Karpas-422 (cell line): ENCODE data around the gene ICAM3. TPM values are rescaled to one million over a fixed set of nuclear protein-coding genes. Genes with fewer than 3 reads are reported as not detected.

Experiments
- DNase-seq: peaks from one replicate; pipeline ENCODE4 v3.0.0-alpha.2; 2015
- H2AFZ ChIP-seq: fragments of 200-600 bp; sonication (generic); 2 replicates; pipeline ENCODE4 v1.6.1; 2014; ENCODE audit warnings: antibody characterized with exemption, low read length, mixed read lengths
- H3K27ac ChIP-seq: fragments of 200-600 bp; sonication (generic); 2 replicates; pipeline ENCODE4 v1.5.1; 2014; ENCODE audit warnings: mild to moderate bottlenecking, low read length, moderate library complexity
- H3K27me3 ChIP-seq: fragments of 200-600 bp; sonication (generic); 2 replicates; pipeline ENCODE4 v1.6.1; 2014; ENCODE audit warnings: low read length, mixed read lengths
- H3K36me3 ChIP-seq: fragments of 200-600 bp; sonication (generic); 2 replicates; pipeline ENCODE4 v1.6.1; 2014; ENCODE audit warnings: low read length, mixed read lengths; ENCODE audit not compliant: insufficient read depth
- H3K4me1 ChIP-seq: fragments of 200-600 bp; sonication (generic); 2 replicates; pipeline ENCODE4 v1.6.1; 2014; ENCODE audit warnings: mild to moderate bottlenecking, low read length, mixed read lengths
- H3K4me2 ChIP-seq: fragments of 200-600 bp; sonication (generic); 2 replicates; pipeline ENCODE4 v1.6.1; 2014; ENCODE audit warnings: low read length, low read depth, mild to moderate bottlenecking; ENCODE audit not compliant: poor library complexity, severe bottlenecking
- H3K4me3 ChIP-seq: fragments of 200-600 bp; sonication (generic); 2 replicates; pipeline ENCODE4 v1.5.1; 2014; ENCODE audit warnings: mild to moderate bottlenecking, antibody characterized with exemption, low read length, mixed read lengths
- H3K79me2 ChIP-seq: fragments of 200-600 bp; sonication (generic); 2 replicates; pipeline ENCODE4 v1.6.1; 2014; ENCODE audit warnings: mild to moderate bottlenecking, low read length, mixed read lengths
- H3K9ac ChIP-seq: fragments of 200-600 bp; sonication (generic); 2 replicates; pipeline ENCODE4 v1.6.0; 2014; ENCODE audit warnings: low read length
- H3K9me2 ChIP-seq: fragments of 200-600 bp; sonication (generic), shearing (Covaris generic); replicated peaks from 2 replicates; pipeline ENCODE4 v1.6.0; 2014; ENCODE audit warnings: mild to moderate bottlenecking, low read length, moderate library complexity; ENCODE audit not compliant: insufficient read depth
- H3K9me3 ChIP-seq: fragments of 300-700, 200-600 bp; sonication (generic); 2 replicates; pipeline ENCODE4 v1.6.1; 2014; ENCODE audit warnings: low read length, mixed read lengths
- H4K20me1 ChIP-seq: fragments of 200-600 bp; sonication (generic); 2 replicates; pipeline ENCODE4 v1.6.1; 2014; ENCODE audit warnings: mild to moderate bottlenecking, antibody characterized with exemption, low read length, low read depth; ENCODE audit not compliant: insufficient read depth
- total RNA-seq: library from RNA; depleted of rRNA; stranded (reverse); fragments of >200 nt; shearing (Covaris generic); gene quantifications from 2 replicates; pipeline ENCODE4 v1.2.3, GENCODE V29; 2014; ENCODE audit warnings: low replicate concordance

ICAM3 gene
- total RNA-seq, 1 experiment from 2014 or later = 92.1 TPM

DNA sequence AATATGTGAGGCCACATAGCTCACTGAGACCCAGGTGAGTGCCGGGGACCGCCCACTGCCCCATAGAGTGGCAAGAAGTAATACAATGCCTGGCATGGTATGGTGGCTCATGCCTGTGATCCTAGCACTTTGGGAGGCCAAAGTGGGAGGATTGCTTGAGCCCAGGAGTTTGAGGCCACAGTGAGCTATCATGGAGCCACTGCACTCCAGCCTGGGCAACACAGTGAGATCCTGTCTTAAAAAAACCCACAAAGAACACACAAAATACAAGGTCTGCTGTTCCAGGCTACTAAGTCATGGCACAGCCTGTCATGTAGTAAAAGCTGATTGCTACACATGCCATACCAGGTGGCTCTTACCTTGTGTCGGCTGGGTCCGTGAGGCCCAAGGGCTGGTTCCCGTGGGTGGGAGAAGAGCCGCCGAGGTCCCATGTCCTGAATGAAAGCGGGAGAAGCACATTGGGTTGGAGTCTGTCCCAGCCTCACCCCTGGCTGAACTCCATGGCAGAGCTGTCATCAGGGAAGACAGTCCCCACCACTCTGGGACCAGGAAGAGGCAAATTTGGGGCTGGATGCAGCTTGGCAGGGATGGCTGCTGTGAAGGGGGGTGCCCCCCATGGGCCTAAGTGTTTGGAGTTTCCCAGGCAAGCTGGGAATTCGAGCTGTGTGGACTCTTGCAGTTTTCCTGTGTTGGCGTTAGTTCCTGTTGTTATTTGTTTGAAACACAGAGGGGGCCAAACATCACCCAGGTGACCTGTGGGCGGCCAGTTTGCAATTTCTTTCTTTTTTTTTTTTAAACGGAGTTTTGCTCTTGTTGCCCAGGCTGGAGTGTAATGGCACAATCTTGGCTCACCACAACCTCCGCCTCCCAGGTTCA lies 20.4 kb downstream of the ICAM3 start:
- DNase-seq = no peak
- Histone ChIP-seq H4K20me1 (no peaks in the 10 kb centered on the region), H3K9me2 (no peaks in the 10 kb centered on the region), H3K79me2 (peaks cover 12% of the 10 kb centered on the region), H3K9me3 (no peaks in the 10 kb centered on the region), H3K27me3 (no peaks in the 10 kb centered on the region), H3K4me2 (no peak overlapping the region), H3K27ac (no peak overlapping the region), H3K4me3 (no peak overlapping the region), H3K4me1 (peaks cover 16% of the 10 kb centered on the region), H3K36me3 (peaks cover 6% of the 10 kb centered on the region), H3K9ac (no peak overlapping the region), H2AFZ (no peak overlapping the region)

DNA sequence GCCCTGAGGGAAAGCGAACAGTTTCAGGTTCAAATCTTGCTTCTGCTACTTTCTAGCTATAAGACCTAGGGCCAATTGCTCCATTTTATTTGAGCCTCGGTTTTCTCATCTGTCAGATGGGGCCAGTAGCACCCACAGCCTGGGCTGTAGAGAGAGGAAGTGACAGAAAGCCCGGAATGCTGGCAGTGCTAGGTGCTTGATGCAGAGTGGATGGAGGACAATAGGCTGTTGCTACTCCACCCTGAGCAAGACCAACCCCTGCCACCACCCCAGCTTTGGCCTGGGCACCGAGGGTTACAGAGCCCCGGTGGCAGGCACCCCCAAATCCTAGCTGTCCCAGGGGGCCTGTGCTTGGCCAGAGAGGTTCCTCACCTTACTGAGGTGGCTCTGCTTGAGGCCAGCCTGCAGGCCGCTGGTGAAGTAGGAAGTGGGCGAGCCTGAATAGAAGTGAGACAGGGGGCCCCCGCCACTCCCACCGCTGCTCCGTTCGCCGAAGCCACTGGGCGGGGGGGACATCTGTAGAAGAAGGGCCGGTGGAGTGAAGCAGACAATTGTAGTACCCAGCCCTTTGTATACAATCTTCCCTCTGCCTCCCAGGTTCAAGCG lies 21.5 kb downstream of the ICAM3 start:
- H3K79me2 ChIP-seq = peaks cover 12% of the 10 kb centered on the region
- H2AFZ ChIP-seq = no peak overlapping the region
- H3K4me1 ChIP-seq = peaks cover 16% of the 10 kb centered on the region
- H3K4me3 ChIP-seq = no peak overlapping the region
- H4K20me1 ChIP-seq = no peaks in the 10 kb centered on the region
- peaks cover 6% of the 10 kb centered on the region for H3K36me3 ChIP-seq
- no peak overlapping the region for H3K9ac ChIP-seq
- DNase-seq = no peak
- H3K27ac ChIP-seq = no peak overlapping the region
- H3K27me3 ChIP-seq = no peaks in the 10 kb centered on the region
- no peaks in the 10 kb centered on the region for H3K9me2 ChIP-seq
- H3K9me3 ChIP-seq = no peaks in the 10 kb centered on the region
- H3K4me2 ChIP-seq = no peak overlapping the region

DNA sequence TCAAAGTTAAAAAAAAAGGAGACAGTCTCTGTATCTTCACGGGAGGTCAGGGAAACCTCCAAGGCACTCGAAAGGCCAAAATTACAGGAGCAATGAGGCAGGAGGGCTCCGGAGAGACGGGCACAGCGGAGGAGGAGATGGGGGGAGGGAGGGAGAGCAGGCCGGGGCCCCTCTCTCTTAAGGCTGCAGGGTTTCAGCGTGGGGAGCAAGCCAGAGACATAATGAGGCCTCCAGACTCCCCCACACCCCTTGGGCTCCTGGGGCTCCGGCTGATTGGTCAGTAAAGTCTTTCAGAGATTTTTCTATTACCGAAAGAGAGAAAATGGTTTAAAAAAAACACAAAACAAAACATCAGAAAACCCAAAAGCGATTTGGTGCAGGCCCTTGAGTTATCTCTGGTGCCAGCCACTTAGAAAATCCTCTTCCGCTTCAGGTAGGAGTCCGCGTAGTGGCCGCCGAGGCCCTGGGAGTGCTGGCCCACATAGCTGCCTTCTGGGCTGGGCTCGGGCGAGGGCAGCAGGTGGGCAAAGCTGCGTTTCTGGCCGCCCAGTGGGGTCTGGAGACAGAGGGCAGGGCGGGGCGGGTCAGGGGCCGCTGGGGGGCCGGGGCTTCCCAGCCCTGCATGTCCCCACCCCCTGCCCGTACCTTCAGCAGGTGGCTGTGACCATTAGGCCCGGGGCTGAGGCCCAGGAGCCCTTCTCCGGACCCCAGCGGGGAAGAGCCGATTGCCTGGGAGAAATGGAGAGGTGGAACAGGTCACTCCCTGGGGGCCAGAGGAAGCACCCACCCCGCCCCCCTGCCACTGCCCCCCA lies 22.2 kb downstream of the ICAM3 start:
- H4K20me1 ChIP-seq = no peaks in the 10 kb centered on the region
- H3K9ac ChIP-seq = no peak overlapping the region

DNA sequence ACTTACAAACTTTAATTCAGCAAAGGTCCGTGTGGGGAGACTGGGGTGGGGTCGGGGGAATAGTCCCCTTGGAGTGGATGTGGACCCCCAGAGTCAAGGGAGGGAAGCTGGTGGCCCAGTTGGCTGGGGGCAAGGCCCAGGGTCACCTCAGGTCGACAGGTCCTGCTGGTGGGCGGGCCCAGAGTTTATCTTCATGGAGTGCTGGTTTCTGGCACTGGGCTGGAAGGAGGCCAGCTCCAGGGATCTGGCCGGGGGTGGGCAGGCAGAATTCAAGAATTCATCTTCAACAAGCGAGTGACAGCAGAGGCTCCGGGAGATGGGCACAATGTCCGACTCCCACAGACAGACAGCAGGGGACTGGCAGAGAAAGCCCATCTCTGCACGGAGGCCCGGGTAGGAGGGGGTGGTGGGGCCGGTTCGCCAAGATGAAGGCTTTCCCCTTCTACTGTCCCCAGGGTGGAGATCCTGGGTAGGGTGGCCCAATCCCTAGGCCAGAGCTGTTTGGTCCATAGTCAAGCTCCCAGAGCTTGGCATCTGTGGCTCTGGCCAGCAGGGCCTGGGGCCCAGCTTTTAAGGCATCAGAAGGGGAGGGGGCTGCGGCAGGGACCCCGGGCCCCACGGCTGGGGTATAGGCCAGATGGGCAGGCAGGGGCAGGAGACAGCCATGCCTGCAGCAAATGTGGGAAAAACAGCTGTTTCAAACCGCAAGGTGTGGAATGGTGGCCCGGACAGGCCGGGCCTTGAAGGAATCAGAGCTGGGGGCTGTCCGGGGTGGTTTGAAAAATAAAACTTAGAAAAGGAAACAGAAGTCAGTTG lies 23.0 kb downstream of the ICAM3 start:
- Histone ChIP-seq H3K36me3 (peaks cover 6% of the 10 kb centered on the region), H3K27me3 (no peaks in the 10 kb centered on the region), H3K4me1 (peaks cover 16% of the 10 kb centered on the region), H3K9me2 (no peaks in the 10 kb centered on the region), H4K20me1 (no peaks in the 10 kb centered on the region), H3K9me3 (no peaks in the 10 kb centered on the region), H3K79me2 (peaks cover 12% of the 10 kb centered on the region), H3K4me3 (peak overlapping the region; percentile 93; the same call in 1 of the 2 replicates), H3K4me2 (peak overlapping the region; percentile 98), H3K27ac (no peak overlapping the region), H2AFZ (no peak overlapping the region), H3K9ac (peak overlapping the region; percentile 88)
- DNase-seq = no peak

More for the DNA sequence above, 22.2 kb downstream of the ICAM3 start:
- H3K4me2 ChIP-seq = no peak overlapping the region
- no peak overlapping the region for H2AFZ ChIP-seq
- DNase-seq = no peak
- H3K27me3 ChIP-seq = no peaks in the 10 kb centered on the region
- no peaks in the 10 kb centered on the region for H3K9me3 ChIP-seq
- no peak overlapping the region for H3K4me3 ChIP-seq
- peaks cover 12% of the 10 kb centered on the region for H3K79me2 ChIP-seq
- H3K9me2 ChIP-seq = no peaks in the 10 kb centered on the region
- no peak overlapping the region for H3K27ac ChIP-seq
- peaks cover 16% of the 10 kb centered on the region for H3K4me1 ChIP-seq
- peaks cover 6% of the 10 kb centered on the region for H3K36me3 ChIP-seq

DNA sequence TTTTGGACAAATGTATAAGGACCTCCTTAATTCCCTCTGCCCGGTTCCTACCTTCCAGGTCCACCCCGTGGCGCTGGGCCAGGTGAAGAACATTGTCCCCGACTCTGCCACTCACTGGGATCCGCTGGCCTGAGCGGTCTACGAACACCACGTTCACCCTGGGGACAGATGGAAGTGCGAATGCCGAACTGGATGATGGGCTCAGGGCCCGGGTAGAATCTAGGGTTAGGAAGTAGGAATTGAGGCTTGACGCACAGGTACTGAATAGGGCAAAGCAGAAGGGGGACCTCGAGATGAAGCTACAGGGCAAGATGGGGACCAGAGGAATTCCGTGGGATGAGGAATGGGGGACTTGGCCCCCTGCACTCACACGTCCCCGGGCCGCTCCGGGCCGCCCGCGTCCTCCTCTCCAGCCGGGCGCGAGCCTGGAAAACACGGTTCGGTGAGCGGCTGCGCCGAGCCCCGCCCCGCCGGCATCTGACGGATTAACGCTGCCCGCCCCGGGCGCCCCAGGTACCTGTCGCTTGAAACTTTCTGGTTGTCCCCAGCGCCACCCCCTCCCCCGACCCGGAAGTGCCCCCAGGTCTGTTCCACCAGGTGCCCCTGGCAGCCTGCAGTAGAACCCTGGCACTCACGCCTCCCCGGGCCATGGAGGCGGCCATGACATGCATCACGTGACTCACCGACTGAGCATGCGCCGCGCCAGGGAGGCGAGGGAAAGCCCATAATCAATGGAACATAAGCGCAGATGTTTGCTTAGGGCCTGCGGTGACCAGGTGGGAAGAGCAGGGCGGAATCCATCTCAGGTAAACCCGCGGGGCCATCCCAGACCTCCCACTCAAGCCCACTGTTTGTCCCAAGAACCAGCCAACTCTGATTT lies 23.8 kb downstream of the ICAM3 start, which contains the start of gene FDX2:
Gene FDX2 (minus strand): TSS at position 681 of the 880 bp plus-strand sequence. CDS start 19 bp downstream, at position 662.
- no peaks in the 10 kb centered on the region for H3K9me3 ChIP-seq
- no peak within 1 kb of the TSS for H3K27ac ChIP-seq
- peak within 1 kb of the TSS; percentile 88 for H3K9ac ChIP-seq
- no peaks in the 10 kb centered on the region for H4K20me1 ChIP-seq
- peak within 1 kb of the TSS; percentile 98 for H3K4me2 ChIP-seq
- peaks cover 12% of the 10 kb centered on the region for H3K79me2 ChIP-seq
- H2AFZ ChIP-seq = peak within 1 kb of the TSS; percentile 83
- no peaks in the 10 kb centered on the region for H3K9me2 ChIP-seq
- peak; percentile 96 for DNase-seq
- no peaks in the 10 kb centered on the region for H3K27me3 ChIP-seq
- peaks cover 6% of the 10 kb centered on the region for H3K36me3 ChIP-seq
- peak within 1 kb of the TSS; percentile 93 for H3K4me3 ChIP-seq
- peaks cover 16% of the 10 kb centered on the region for H3K4me1 ChIP-seq

DNA sequence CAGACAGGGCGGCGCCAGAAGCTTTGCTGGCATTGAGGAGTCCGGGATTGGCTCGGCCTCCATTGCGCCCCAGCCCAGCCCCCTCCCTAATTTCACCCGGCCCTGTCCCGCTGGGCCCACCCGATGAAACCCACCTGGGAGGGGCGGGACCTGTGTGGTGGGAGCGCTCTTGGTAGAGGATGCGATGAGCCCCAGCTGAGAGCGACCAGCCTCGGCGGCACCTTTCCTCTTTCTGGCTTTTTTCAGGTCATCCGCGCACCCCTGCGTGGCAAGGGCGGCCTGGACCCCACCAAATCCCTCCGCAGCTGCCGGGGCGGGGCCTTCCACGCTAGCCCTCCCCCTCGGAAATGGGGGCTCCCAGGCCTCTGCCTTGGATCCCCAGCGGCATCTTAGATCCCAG lies 30.0 kb downstream of the ICAM3 start, which contains the start of gene ZGLP1:
Gene ZGLP1 (minus strand): TSS at position 393 of the 400 bp plus-strand sequence.
- no peaks in the 10 kb centered on the region for H3K9me3 ChIP-seq
- no peaks in the 10 kb centered on the region for H3K27me3 ChIP-seq
- H3K36me3 ChIP-seq = no peaks in the 10 kb centered on the region
- H3K4me1 ChIP-seq = peaks cover under 1% of the 10 kb centered on the region; the same call in 1 of the 2 replicates
- H3K4me2 ChIP-seq = no peak within 1 kb of the TSS
- DNase-seq = no peak
- no peaks in the 10 kb centered on the region for H4K20me1 ChIP-seq
- H3K4me3 ChIP-seq = no peak within 1 kb of the TSS
- no peak within 1 kb of the TSS for H3K9ac ChIP-seq
- H3K9me2 ChIP-seq = no peaks in the 10 kb centered on the region
- no peak within 1 kb of the TSS for H3K27ac ChIP-seq
- peaks cover under 1% of the 10 kb centered on the region; the same call in 1 of the 2 replicates for H3K79me2 ChIP-seq
- H2AFZ ChIP-seq = no peak within 1 kb of the TSS

DNA sequence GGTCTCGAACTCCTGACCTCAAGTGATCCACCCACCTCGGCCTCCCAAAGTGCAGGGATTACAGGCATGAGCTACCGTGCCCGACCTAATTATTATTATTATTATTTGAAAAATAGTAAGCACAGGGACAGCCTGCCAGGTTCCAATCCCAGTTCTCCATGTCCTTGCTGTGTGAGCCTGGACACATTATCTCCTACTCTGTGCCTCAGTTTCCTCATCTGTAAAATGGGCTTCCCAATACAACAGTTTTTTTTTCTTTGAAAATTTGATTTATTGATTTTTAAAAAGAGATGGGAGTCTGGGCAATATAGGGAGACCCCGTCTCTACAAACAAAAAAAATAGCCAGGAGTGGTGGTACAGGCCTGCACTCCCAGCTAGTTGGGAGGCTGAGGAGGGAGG lies 33.1 kb downstream of the ICAM3 start:
- H3K27me3 ChIP-seq = no peaks in the 10 kb centered on the region
- H2AFZ ChIP-seq = no peak overlapping the region
- H3K79me2 ChIP-seq = no peaks in the 10 kb centered on the region
- no peaks in the 10 kb centered on the region for H3K36me3 ChIP-seq
- H3K9me2 ChIP-seq = no peaks in the 10 kb centered on the region
- no peak overlapping the region for H3K27ac ChIP-seq
- no peak for DNase-seq
- H3K9ac ChIP-seq = no peak overlapping the region
- no peaks in the 10 kb centered on the region for H4K20me1 ChIP-seq
- no peaks in the 10 kb centered on the region for H3K9me3 ChIP-seq
- H3K4me3 ChIP-seq = no peak overlapping the region
- no peaks in the 10 kb centered on the region for H3K4me1 ChIP-seq
- no peak overlapping the region for H3K4me2 ChIP-seq
